GM18507 (cell line): ENCODE data around the gene LRRC28.
"Not testable (repeated sequence)": the region's sequence is repeated elsewhere in the genome, so short reads cannot be mapped to it uniquely, and the experiment has no call there.

ENCODE experiments used
- DNase-seq: peaks from one replicate; pipeline ENCODE4 v3.0.0; 2011; ENCODE audit warnings: low read depth; ENCODE audit not compliant: insufficient read length; ENCODE audit errors: extremely low spot score
- FAIRE-seq: peaks from 2 replicates; lab custom pipeline; 2011; peaks lifted over from hg19 to GRCh38; lab: Jason Lieb, UNC

Gene LRRC28

DNA sequence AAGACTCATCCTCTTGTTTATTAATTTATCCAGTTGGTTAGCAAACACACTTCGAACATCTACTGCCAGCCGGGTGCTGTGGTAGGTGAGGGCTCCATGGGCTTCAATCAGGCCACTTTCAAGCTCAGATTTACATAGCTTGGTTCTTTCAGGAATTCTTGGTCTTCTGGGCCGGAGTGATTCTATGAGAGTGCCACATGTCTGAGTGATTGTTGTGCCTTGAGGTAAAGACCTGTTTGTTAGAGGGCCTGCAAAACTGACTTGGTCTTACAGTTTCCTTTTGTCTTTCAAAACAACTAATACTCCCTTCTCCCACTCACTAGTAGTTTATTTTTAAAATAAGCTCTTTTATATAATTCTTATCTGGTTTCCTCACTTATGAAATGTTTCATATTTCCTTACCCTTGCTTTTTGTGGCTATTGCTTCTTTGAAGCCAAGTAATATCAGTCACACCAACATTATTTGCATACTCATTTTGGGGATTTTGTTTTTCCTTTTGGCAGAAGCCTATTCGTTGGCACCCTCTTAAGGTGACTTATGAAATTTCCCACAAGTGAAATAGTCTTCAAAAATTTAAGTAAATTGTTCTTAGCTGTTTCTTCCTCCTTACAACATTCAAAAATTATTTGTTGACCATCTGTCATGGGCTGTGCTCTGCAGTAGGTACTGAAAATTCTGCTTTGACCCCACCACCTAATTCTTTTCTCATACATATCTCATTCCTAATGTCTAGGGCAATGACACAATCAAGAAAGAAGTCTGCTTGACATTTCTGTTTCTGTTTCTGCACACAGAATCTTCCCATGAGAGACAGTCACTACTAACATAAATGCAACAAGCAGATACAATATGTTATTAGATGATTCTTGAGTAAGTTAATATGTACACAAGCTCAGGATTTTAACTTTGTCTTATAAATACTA, 120.2 kb downstream of the LRRC28 start:
- FAIRE-seq (peak; percentile 70), DNase-seq (no peak)

DNA sequence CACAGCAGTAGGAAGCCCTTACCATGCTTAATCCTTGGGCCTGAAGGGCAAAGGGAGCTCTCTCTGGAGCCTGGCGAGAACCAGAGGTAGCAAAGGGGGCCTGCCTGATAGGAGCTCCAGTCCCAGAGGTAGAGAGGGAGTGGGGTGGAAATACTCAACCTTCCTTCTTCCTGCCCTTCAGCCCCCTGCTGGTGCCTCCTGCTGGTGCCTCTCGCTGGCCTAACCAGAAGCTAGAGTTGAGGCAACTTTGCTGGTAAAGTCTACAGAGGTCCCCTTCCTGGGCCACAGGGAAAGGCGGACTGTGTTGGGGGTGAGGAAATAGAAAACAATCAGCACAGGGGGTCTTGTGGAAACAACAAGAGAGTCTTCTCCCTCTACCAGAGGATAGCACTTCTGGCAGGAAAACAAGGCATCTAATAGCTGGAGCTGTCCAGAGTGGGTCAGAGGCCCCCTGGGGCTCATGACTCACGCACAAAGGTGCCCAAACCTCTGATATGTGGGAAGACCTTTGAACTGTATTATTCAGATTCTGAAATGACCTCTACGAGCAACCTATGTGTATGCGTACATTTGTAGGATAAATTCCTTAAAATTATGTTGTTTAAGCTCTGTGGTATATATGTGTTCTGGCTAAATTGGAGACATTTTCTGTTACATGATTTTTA, 133.9 kb downstream of the LRRC28 start:
- FAIRE-seq (no peak), DNase-seq (no peak)

DNA sequence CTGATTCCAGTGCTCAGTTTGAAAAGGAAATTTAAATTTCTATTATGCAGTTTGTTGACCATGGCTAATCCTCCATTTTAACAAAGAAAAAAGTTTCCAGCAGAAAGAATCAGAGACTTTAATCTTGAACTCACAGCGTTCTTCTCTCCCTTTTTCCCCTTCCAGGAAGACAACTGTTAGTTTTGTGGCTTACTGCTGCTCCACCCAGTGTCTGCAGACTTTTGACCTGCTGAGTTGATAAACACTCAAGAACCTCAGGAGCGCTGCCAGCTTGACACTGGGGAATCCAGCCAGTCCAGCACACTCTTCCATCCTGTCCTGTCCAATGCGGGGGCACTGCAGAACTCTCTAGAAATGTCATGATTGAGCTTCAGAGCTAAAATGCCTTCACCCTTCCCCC, 134.6 kb downstream of the LRRC28 start:
- FAIRE-seq (no peak), DNase-seq (no peak)

DNA sequence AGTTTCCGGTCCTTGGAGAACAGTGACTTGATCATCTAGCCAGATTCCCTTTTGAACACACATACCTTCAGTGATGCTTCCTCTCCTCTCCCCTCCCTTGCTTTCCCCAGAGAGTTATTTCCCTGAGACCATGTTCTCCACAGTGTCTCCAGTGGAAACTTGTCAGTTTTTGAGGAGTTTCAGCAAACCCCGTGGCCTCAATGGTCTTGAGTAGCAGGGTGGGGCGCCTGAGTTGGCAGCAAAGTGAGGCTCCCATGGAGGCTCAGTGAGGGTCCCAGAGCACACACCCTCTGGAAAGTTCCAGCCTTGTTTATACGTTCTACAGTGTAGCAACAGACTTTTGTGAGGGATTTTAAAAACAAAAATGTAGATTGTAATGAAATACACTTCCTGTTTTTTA, 135.1 kb downstream of the LRRC28 start:
- FAIRE-seq (no peak), DNase-seq (no peak)

DNA sequence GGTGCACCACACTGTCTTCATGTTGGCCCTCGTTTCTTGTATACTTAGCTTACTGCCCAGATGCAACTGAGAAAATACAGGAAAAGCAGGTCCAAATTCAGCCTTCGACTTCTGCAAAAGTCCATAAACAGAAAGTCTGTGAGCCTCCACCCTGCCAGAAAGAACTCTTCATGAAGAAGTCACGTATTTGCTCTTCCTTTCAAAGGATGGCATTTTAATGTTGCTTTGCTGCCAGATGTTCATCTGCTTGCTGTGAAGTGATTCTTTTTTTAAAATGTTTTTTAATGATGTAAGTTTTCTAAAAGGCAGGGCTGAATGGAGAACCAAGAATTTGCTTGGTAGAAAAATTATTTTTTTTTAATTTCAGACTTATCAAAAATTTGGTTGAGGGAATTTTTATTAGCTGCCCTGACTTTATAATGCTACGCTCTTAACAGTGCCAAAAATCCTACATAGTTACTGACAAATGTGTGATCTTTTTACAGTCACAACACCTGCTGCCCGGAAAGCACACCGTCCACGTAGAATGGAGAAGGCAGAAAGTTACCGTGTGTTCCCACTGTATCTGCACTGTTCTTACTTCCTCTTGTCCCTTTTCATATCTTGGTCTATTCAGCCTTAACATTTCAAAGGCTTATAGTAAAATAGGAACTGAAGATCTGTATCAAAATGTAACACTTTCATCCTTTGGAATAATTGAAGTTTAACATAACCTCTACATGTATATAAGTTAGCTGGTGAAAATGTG, 136.3 kb downstream of the LRRC28 start:
- DNase-seq, result no peak
- peak; percentile 46 for FAIRE-seq

DNA sequence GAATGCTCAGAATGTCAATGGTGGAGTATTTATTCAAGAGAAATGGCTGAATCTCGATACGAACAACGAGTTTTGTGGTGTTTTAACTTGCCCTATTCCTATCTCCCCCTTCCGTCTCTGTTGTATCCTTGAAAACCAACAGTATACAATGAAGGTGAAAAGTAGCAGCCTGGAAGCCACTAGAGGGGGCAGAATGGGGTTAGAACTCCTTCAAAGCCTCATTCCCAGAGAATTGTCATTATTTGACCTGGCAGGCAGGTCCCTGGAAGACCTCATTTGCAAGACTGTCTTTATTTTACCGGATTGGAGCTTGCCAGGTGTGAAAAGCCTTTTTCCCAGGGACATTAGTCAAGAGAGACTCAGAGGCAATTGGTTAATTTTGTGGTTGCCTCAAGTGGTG, 139.4 kb downstream of the LRRC28 start:
- no peak for FAIRE-seq
- no peak for DNase-seq

DNA sequence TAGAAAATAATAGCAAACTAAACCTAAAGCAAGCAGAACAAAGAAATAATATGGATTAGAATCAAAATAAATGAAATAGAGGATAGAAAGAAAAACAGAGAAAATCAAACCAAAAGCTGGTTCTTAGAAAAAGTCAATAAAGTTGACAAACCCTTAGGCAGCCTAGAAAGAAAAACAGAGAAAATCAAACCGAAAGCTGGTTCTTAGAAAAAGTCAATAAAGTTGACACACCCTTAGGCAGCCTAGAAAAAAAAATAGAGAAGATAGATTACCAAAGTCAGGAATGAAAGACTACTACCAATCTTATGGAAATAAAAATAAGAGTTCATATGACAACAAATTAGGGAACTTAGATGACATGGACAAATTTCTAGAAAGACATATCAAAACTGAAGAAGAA, 142.4 kb downstream of the LRRC28 start:
- no peak for FAIRE-seq

DNA sequence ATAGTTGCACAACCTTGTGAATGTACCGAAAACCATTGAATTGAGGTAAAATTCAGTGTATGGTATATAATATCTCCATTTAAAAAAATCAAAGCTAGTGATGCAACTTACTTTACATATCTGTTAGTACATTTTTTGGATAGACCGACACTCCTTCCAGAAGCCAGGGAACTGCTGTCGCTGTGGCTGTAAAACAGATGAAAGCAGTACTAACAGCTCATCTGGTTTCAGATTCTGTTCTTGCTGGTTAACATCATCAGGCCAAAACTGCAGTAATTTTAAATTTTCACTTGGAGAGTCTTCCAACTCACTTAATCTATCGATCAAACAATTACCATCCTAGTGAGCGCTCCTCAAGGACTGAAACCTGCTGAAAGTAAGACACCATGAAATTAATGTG, 145.1 kb downstream of the LRRC28 start:
- no peak for FAIRE-seq
- no peak for DNase-seq

More for the DNA sequence above, 142.4 kb downstream of the LRRC28 start:
- DNase-seq, result no peak

DNA sequence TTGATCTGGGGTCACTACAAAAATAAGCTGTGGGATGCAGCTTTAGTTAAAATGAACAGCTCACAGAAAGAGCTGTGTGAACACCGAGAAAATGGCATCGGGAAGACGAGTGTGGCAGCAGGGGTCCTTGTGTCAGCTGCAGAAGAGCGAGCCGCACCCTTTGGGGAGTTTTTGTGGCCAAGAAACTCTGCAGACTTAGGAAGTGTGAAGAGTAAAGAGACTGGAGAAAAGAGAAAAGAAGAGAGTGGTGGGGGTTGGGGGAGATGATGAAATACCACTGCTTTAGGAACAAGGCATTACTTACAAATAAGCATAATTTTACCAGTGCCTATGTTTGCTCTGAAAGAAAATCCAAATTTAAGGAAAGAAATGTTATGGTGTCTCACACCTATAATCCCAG, 147.8 kb downstream of the LRRC28 start:
- no peak for FAIRE-seq
- no peak for DNase-seq

DNA sequence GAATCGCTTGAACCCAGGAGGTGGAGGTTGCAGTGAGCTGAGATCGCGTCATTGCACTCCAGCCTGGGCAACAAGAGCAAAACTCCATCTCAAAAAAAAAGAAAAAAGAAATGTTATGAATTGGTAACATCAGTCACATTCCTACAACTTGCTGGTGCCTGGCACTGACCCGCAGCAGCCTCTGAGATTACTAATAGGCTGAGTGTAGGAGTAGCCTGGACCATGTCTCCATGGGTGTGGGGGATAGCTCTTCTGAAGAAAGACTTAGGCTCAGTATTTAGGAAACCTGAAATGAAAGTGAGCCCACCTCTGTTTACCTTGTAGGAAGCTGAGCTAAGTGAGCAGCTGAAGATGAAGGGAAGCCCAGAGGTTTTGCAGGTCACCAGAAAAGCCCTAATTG, 148.3 kb downstream of the LRRC28 start:
- no peak for FAIRE-seq

DNA sequence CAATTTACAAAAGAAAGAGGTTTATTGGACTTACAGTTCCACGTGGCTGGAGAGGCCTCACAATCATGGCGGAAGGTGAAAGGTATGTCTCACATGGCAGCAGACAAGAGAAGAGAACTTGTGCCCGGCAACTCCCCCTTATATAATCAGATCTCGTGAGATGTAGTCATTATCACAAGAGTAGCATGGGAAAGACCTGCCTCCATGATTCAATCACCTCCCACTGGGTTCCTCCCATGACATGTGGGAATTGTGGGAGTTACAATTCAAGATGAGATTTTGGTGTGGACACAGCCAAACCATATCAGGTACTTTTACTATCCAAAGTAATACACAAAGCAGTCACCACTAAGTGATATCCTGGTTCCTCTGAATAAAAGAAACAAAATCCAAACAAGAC, 149.9 kb downstream of the LRRC28 start:
- DNase-seq, FAIRE-seq: not testable (repeated sequence)

More for the DNA sequence above, 148.3 kb downstream of the LRRC28 start:
- DNase-seq, result no peak

DNA sequence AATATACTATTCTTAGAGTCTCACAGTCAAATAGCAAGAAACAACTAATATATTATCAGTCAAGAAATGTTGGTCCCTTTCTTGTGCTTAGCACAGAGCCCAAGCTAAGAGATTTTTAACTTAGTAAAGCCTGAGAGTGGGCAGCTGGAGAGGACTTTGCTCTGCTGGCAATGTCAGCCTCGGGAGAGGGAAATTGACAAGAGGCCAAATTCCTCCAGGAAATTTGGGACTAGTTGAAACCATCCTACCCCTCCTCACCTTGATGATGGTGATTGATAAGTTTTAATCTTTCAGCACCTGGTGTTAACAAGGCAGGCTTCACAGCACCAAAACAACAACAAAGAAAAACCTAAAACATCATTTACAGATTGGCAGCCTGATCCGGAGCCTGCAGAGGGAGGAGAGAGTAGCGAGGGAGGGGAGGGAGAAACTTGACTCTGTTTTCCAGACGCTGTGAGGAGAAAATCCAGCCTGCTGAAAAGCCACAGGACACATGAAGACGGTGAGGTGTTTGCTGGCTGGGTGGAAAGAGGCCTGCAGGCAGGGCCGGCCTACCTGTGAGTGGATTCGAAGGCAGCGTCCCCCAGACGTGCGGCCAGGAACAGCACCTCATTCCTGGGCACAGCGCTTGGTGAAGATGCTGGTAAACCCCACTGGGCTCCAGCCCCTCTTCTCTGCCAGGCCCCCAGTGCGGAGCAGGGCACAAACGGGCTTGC, 150.9 kb downstream of the LRRC28 start:
- no peak for FAIRE-seq
- DNase-seq, result no peak

DNA sequence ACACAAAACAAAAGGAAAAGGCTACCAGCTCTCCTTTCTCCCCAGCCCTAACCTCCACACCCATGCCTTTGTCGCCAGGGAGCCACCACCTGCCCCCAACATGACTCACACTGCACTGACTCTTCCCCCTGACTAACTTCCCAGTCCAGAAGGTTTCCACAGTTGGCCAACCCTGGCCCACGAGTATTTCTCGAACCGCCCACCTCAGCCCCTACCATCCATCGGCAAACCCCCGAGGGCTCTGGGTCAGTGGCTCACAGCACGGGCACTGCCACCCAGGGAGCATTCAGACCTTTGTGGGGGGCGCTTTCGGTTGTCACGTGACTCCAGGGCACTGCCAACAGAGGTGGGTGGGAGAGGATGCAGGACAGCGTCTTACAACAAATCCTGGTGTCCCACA, 152.3 kb downstream of the LRRC28 start:
- DNase-seq (no peak), FAIRE-seq (no peak)

DNA sequence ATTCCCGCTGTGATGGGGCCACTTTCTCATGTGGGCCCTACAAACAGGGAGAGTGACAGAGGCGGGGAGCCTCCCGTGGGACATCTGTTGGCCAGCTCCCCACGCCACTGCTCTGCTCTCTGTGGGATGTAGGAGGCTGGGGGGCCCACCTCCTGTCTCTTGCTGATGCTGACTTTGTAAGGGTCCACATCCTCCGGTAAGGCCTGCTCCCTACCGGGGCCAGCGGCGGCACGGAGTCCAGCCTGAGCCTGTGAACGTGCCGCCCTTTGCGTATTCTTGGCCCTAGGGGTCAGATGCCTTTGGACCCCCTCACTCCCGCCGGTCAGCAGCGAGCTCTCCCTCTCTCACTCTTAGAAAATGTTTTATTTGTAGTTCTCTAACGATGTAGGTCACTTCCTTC, 153.2 kb downstream of the LRRC28 start:
- DNase-seq (no peak), FAIRE-seq (no peak)

DNA sequence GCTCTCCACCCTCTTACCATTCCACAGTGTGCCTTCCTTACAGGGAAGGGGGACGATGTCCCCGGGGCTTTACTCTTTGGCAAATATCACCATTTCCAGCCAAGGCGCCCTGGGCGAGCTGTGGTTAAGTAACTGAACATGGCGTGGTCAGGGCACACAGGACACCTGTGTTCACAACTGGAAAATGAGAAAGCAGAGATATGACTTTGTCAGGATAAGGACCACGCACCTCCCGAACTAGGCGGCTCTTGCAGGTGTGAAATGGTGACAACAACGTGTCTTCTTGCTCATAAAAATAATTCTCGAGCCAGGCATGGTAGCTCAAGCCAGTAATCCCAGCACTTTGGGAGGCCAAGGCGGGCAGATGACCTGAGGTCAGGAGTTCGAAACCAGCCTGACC, 154.8 kb downstream of the LRRC28 start:
- DNase-seq (no peak), FAIRE-seq (no peak)

DNA sequence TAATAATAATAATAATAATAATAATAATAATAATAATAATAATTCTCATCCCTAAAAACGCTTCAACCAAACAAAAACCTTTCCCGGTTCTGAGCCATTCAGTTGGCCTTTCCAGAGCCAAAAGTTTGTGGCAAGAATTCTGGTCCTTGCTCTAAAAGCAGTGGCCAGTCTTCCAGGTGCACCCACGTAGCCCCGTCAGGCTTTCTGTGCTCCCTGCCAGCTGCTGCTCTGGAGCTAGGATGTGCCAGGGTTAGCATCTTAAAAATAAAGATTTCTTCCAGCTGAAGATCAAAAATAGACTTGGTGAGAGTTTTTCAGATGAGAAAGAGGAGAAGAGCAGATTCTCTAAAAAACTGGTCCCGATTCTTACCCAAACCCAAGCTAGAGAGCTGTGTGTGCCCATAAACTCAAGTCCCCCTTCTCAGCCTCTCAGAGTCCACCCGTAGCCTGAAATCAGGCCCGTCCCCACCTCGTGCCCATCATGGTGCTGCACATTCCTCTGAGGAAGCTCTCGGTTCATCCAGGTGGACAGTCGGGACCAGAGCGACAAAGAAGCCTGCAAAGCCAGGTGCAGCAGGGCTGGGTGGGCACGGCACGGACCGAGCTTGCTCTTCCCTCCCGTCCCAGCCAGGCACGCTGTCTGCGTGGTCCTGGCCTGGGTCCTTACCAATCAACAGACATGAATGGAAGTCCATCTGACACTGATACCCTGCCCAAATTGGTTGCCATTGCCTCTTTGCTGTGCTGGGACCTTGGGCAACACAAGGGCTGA, 155.6 kb downstream of the LRRC28 start:
- DNase-seq, result no peak

DNA sequence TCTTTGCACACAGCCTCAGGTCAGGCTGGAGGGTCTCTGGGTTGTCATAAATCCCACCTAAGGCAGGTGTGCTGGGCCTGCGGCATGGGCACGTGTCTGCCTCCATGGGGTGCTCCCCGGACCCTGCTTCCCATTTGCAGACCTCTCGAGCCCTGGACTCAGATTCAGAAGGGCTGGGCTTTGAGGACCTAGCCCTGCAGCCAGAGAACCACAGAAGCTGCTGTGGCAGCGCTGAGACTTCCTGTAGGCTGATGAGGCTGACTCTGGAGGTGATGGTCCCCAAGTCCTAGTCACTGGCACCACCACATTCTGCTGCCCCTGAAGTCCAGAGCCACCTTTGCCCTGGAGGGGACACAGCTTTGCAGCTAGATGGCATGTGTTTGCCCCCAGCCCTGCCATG, 156.4 kb downstream of the LRRC28 start:
- FAIRE-seq (no peak), DNase-seq (no peak)

More for the DNA sequence above, 155.6 kb downstream of the LRRC28 start:
- no peak for FAIRE-seq

DNA sequence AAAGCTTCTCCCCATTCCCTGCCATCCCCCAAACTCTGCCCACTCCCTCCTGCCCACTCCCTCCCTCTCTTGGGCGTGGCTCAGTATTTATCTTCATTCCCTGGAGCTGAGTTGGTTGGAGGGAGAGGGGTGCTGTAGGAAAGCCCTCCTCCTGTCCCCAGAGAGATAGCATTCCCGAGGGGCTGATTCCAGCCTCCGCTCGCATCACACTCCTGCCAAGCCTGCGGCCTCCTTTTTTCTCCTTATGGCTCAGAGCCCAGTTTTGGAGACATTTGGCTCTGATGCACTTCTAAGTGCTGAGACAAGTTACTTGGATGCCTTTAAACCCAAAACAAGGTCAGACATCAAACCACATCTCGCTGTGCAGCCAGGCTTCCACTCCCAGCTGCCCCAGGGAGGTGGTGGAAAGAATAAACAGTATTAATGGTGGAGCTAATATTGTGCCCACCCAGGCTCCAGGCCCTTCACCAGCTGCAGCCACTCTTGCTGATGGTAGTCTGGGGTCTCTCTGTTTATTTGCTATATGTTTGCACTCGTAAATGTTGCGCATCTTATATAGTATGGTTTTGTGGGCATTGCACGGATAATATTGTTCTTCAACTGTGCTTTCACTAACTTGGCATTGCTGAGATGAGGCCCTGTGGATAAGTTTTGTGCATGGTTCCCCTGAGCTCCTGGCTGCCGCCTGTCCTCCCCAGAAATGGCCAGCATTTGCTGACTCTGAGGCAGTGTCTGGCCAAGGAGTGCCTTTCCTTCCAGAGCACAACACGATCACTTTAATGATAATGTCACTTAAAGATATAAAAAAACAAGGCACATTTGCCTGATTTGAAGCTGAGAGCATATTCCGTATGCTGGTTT, 157.2 kb downstream of the LRRC28 start:
- no peak for DNase-seq
- no peak for FAIRE-seq
